T-helper 1 cell treated with Interleukin-12 subunit alpha and Interleukin-12 subunit beta and Interleukin-4 antibody, amounts not matched to agents 30 ng/mL and 1 ng/mL, for 36 hours (primary cell): ENCODE results near the gene DLG2. TPM values are rescaled to one million over a fixed set of nuclear protein-coding genes. Genes with fewer than 3 reads are reported as not detected.

Experiments
- intact Hi-C: fragments of 100-400 bp; cut with micrococcal nuclease; formaldehyde crosslinking; loops from one replicate; pipeline ENCODE4 v1.15.1; 2024
- total RNA-seq: library from RNA; stranded (reverse); gene quantifications from 2 replicates; pipeline ENCODE4 v1.2.3, GENCODE V29; 2022

DLG2 gene
- total RNA-seq, 1 donor from 2014 or later = 0.88 TPM

DNA sequence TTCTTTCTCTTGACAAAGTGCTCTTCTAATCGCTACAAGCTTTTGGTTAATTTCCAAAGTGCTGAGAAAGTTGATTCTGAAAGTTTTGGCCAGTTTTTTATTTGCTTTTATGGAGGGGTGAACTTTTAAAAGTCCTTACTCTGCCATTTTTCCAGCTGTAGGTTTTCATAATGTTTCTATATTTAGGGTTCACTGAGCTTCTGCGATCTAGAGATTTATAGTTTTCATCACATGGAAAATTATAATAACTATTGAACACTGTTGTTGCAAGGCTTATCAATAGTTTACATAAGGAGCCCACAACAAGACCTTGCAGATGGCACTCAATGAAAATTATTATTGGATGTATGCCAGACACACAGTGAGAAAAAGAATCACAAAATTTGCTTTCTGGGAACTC, 55.1 kb downstream of the DLG2 start:
- intact Hi-C loops = no loop called here

DNA sequence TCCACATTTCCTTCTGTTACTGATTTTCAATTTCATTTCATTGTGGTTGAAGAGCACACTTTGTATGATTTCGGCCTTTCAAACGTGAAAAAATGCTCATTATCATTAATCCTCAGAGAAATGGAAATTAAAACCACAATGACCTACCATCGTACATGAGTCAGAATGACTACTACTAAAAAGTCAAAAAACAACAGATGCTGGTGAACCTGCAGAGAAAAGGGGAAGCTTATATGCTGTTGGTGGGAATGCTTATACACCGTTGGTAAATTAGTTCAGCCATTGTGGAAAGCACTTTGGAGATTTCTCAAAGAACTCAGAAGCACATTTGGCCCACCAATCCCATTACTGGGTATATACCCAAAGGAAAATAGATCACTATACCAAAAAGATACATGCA, 57.6 kb downstream of the DLG2 start:
- intact Hi-C loops = no loop called here

DNA sequence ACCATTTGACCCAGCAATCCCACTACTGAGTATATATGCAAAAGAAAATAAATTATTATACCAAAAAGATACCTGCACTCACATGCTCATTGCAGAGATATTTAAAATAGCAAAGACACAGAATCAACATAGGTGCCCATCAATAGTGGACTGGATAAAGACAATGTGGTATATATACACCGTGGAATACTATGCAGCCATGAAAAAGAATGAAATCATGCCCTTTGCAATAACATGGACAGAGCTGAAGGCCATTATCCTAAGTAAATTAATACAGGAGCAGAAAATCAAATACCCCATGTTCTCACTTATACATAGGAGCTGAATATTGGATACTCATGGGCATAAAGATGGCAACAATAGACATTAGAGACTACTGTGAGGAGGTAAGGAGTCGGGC, 68.7 kb downstream of the DLG2 start:
- intact Hi-C loops = no loop called here

DNA sequence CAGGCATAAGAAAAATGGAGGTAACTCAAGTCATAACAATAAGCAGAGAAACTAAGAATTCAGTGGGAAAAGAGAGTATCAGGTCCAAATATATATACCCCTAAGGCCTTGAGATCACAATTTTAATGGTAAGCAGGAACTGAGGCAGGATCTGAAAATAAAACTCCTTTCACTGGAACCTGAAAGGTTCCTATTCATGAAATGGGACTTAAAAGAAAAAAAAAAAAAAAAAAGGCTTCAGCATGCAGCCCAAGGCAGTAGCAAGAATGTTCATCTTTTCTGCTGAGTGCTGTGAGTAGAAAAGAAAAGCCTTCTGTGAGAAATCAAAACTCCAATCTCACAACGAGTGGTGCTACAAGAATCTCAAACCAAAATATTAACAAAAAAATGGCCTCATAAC, 75.3 kb downstream of the DLG2 start:
- intact Hi-C loops = no loop called here

DNA sequence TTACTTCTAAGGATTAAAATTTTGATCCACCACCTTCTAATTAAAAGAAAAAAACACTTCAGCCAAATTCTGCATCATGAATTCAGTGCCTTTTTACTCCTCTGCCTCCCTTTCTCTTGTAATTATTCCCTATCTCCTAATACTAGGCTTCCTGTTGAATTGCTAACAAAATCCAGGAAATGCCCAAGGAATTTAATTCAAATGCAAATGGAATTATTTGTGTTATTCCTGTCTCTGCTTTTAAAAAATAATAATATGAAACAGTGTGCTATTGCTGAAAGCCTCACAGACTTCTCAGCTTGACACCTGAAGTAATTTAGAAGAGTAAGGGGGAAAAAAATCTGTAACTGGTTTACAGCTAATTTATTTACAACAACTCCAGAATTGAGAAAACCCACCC, 85.5 kb downstream of the DLG2 start:
- intact Hi-C loops = no loop called here

DNA sequence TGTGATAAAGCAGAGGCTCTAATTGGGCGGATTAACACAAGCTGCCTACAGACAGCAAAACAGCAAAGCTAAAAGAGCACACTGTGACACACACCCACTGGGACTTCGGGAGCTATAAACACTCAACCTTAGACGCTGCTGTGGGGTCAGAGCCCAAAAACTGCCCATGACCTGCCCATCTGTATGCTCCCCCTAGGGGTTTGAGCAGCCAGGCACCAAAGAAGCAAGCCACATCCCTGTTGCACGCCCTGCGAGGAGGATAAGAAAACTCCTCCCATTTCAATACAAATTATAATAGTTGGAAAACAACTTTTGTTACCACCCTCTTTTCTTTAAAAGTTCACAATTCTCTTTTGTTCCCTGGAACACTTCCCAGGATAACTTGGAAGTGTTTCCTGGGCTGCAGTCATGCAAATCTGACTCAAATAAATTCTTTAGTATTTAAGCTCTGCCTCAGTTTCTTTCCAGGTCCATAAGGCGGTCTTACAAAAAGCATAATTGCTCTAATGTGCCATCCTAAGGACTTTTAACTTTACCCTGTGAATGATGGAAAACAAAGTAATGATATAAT, 86.4 kb downstream of the DLG2 start:
- intact Hi-C loops = no loop called here

DNA sequence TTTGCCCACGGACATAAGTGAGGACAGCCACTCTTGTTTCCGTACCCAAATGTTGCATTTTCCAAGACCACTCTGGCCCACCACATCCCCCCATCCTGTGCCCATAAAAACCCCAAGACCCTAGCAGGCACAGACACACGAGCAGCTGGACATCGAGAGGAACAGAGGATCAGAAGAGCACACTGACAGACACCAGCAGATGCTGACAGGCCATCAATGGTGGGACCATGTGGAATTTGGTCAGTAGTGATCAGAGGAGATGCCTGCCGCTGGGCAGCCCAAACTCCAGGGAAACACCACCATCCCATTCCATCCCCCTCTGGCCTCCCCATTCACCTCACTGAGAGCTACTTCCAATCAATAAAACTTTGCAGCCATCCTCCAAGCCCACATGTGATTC, 87.0 kb downstream of the DLG2 start:
- intact Hi-C loops = no loop called here

DNA sequence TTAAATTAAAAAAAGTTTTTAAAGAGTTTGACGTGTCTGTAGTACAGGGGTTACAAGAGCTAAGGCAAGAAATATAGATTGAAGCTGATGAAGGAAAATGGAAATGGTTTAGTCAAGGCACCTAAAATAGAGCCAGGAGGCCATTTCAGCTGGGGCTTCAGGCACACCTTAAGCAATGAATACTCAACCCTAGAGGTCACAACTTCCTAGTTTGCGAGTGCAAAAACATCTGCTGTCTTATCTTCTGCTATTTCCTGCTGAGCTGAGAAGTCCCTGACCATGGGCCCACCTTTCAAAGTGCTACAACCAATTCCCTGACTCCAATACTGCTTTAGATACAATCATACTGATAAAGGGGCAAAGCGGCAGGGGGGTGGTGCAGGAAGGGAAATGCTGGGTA, 87.4 kb downstream of the DLG2 start:
- intact Hi-C loops = no loop called here

DNA sequence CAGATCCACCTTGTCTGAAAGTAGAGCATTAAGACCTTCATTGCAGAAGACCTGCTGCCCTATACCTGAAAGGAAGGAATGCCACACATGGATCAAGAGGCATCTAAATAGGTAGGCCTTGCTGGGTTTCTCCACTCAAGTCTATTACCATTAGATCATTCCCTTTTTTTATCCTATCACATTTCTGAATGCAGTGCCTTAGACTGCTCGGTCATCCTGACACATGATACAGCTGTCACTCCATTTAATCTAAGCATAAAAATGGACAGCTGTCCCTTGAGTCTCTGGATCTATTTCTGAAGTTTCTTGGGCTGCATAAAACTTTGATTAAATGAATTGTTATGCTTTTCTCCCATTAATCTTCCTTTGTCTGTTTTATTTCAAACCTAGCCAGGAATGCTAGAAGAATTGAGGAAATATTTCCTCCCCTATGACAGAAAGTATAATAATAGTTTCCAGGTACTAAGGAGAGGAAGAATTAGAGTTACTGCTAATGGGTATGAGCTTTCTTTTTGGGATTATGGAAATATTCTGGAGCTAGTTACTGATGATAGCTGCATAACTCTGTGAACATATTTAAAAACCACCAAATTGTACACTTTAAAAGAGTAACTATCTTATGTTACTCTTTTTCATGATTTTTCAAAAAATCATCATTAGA, 88.0 kb downstream of the DLG2 start:
- intact Hi-C loops = no loop called here

DNA sequence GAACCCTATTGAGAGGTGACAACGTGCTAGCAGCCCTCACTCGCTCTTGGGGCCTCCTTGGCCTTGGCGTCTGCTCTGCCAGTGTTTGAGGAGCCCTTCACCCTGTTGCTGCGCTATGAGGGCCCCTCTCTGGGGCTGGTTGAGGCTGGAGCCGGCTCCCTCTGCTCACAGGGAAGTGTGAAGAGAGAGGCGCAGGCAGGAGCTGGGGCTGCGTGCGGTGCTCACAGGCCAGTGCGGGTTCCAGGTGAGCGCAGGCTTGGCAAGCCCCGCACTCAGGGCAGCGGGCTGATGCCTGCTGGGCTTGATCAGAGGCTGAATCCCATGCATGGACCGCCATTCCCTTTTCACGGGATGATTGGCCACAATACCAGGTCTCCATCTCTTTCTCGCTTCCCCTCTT, 90.7 kb downstream of the DLG2 start:
- intact Hi-C loops = no loop called here

DNA sequence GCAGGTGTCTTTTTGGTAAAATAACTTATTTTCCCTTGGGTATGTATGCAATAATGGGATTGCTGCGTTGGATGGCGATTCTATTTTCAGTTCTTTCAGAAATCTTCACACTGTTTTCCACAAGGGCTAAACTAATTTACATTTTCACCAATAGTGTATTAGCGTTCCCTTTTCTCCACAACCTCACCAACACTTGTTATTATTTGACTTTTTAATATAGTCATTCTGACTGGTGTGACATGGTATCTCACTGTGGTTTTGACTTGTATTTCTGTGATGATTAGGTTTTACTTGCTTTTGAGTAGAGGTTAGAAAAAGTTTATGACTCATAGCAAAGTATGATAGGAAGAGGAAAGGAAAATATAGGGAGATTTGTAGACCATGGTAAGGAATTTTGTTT, 92.3 kb downstream of the DLG2 start:
- intact Hi-C loops = no loop called here

DNA sequence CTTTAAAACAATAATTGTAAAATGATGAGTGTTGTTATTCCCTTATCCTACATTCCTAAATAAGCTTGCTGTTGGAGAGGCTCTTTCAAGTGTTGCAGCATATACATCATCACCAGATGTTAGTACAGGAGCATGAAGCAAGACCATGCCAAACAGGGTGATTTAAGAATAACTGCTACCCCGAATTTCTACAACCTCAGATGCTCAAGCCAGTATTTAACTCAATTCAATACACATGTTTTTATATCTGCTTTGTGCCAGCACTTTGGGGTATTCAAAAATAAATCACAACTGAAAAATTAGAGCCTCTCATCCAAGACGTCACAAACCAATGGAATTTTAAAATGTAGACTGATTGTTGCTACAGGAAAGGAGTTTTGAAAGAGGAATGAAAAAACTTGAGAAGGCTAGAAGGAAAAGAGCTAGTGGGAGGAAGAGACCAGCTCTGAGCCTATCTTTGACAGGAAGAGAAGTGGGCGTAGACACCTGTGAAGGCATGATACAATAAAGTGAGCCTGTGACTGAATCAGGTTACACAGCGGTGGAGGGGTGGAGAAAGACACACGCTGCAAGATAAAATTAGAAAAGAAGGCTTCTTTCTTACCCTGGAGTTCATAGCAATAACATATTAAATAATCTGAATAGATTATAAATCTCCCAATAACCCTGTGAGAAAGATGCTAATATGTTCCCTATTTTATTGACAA, 95.8 kb downstream of the DLG2 start:
- intact Hi-C loops = no loop called here

DNA sequence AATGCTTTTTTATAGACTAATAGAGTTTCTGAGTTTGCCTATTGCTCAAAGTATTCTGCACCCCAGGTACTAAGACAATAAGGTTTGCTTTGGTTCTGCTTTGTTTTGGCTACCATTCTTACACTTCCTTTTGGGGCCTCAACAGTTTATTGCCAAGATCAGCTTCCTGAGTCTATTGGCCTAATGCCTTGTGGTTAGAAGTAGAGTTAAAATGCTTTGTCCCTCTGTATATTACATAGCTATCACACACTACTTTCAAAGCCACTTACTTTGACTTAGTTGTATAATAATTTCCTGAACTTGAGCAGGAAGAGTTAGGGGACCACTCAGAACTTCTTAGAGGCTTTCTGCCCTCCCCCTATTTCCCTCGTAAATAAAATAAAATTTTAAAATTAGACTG, 96.5 kb downstream of the DLG2 start:
- intact Hi-C loops = no loop called here

DNA sequence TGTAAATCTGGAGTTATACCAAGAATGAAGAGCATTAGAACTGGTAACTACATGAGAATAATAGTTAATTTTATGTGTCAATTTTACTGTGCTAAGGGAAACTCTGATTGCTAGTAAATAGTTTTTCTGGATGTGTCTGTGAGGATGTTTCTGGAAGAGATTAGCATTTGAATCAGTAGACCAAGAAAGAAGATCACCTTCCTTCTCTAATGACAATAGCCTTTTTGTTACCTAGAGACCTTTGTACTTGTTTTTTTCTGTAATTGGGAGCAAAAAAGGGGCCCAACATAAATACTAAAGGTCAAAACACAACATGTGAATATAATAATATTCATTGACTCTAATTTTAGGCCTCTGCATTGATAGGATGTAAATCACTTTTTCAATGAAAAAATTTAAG, 100.6 kb downstream of the DLG2 start:
- intact Hi-C loops = no loop called here

DNA sequence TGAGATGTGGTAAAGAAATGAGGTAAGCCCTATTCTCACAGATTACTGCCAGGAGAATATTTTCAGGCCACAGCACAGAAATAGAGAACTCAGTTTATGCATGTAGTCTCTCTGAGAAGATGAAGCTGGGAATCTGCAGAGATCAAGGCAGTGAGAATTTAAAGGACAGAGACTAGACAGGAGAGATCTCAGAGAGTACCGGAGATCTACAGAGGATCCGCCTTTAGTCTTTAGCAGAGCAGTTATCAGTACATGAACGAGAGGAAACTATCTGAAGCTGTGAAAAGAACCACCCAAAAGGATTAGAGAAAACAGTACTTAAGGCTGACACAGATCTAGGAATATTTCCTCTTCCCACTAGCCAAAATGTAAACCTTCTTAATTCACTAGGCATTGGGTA, 101.5 kb downstream of the DLG2 start:
- intact Hi-C loops = no loop called here

DNA sequence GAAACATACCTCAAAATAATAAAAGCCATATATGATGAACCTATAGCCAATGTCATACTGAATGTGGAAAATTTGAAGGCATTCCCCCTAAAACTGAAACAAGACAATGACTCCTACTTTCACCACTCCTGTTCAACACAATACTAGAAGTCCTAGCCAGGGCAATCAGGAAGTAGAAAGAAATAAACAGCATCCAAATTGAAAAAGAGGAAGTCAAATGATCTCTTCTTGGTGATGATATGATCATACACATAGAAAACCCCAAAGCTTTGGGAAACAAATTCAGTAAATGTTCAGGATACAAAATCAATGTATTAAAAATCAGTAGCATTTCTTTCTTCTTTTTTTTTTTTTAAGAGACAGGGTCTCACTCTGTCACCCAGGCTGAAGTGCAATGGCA, 109.9 kb downstream of the DLG2 start:
- intact Hi-C loops = no loop called here

DNA sequence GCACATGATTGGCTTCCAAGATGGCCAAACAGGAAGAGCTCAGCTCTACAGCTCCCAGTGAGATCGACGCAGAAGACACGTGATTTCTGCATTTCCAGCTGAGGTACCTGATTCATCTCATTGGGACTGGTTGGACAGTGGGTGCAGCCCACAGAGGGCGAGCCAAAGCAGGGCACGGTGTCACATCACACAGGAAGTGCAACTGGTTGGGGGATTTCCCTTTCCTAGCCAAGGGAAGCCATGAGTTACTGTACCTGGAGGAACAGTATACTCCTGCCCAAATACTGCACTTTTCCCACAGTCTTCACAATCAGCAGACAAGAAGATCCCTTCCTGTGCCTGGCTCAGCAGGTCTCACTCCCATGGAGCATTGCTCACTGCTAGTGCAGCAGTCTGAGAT, 131.2 kb downstream of the DLG2 start:
- intact Hi-C loops = no loop called here

DNA sequence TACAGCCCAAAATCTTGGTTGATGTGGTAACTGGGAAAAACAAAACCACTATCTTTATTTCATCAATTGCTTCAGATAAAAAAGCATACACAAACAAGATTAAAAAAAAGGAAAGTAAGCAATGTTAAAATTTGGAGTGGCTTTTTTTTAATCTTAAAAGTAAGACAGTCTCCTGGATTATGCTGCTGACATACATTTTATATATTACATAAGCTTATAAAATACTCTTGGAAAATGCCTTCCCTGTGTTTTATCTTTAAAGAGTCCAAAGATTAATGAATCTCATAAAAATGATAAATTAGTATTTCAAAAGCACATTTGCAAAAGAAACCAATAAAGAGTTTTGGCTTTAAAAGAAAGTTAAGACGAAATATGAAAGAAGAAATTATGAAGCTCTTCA, 132.7 kb downstream of the DLG2 start:
- intact Hi-C loops = no loop called here

DNA sequence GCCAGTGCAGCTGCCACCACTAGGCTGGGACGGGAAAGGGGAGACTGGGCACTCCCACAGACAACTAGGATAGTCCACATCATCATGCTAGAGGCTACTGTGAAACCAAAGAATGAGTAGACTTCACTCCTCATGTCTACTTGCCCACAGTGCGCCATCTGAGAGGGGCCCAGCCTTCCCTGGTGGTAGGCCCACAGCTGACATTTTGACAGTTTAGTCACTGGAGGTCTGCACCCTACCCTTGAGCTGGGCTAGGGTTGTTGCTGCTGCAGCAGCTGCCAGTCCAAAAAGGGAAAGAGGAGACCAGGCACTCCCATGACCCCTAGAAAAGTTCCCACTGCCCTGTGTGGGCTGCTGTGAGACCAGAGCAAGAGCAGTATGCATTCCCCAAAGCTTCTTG, 141.2 kb downstream of the DLG2 start:
- intact Hi-C loops = no loop called here

DNA sequence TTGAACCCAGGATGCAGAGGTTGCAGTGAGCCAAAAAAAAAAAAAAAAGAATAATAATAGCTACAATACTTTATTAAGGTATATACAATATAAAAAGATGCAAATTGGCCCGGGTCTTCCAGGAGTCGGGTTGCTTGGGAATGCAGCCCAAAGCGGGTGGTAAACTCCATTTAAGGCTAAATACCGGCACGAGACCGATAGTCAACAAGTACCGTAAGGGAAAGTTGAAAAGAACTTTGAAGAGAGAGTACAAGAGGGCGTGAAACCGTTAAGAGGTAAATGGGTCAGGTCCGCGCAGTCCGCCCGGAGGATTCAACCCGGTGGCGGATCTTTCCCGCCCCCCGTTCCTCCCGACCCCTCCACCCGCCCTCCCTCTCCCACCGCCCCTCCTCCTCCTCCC, 143.3 kb downstream of the DLG2 start:
- intact Hi-C loops = no loop called here

DNA sequence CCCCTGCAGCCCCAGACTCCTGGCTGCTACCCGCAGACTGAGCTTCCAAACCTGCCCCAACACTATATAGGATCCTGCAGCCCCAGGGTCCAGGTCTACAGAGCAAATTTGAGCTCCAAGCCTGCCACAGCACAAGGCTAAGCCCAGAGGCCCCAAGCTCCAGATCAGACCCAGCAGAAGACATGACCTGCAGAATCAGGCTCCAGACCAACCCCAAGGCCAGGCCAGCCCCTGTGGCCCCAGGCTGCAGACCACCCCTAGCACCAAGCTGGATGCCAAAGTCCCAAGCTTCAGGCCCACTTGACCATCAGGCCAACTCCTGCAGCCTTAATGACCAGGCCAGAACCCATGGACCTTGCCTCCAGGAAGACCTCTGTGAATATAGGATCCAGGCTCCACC, 145.3 kb downstream of the DLG2 start:
- intact Hi-C loops = no loop called here

DNA sequence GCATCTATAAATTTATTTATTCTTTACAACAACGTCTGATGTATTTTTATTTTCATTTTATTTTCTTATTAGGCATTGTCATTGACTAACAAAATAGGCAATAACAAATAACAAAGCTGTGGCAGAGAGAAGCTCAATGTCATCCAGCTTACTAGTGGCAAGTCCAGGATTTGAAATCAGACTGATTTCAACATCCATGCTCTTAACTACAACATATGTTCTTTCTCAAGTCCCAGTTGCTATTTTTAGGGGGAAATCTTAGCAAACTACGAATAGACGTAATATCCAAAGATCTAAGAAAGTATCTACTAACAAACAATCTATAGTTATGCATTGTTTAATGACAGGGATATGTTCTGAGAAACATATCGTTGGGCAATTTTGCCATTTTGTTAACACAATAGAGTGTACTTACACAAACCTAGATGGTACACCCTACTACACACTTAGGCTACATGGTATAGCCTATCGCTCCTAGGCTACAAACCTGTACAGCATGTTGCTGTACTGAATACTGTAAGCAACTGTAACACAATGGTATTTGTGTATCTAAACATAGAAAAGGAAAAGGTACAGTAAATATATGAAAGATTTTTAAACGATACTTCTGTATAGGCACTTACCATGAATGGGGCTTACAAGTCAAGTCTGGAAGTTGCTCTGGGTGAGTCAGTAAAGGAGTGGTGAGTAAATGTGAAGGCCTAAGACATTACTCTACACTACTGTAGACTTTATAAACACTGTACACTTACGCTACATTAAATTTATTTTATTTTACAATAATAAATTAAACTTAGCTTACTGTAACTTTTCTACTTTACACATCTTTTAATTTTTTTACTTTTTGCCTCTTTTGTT, 151.3 kb downstream of the DLG2 start:
- intact Hi-C loops = no loop called here
